GM18499 (cell line): Measurements from ENCODE around the gene C18orf63.
"Not testable (repeated sequence)": the region's sequence is repeated elsewhere in the genome, so short reads cannot be mapped to it uniquely, and the experiment has no call there.

ENCODE experiments used
- ATAC-seq: cut with Tn5 transposase; IDR thresholded peaks from one replicate; pipeline ENCODE4 v1.9.1; 2021; ENCODE audit warnings: moderate number of reproducible peaks; ENCODE audit not compliant: insufficient read depth, unreplicated experiment

C18orf63 gene

DNA sequence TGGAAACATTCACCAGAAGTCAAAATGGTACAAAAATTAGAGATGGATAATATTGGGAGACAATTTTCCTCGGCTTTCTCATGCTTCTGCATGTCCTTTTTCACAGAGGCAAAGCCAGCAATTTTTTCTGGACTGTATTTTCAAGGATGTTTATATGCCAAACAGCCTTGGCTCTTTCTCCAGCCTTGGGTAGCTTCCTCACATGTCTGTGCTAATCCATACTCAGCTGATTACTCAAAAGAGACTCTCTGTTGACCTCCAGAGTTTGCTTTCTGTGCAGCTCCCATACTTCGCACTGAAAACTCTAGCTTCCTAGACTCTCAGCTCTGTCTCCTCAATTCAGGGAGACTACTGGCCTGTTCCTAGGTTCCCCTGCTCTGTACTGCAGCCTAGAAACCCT, 10.6 kb downstream of the C18orf63 start:
- ATAC-seq: no peak

GRCh38 chr18:74326791-74327190, 11.2 kb downstream of the C18orf63 start:
- not testable (repeated sequence) for ATAC-seq

- no peak for ATAC-seq
Measured at GRCh38 chr18:74328206-74328605, 12.6 kb downstream of the C18orf63 start.

DNA sequence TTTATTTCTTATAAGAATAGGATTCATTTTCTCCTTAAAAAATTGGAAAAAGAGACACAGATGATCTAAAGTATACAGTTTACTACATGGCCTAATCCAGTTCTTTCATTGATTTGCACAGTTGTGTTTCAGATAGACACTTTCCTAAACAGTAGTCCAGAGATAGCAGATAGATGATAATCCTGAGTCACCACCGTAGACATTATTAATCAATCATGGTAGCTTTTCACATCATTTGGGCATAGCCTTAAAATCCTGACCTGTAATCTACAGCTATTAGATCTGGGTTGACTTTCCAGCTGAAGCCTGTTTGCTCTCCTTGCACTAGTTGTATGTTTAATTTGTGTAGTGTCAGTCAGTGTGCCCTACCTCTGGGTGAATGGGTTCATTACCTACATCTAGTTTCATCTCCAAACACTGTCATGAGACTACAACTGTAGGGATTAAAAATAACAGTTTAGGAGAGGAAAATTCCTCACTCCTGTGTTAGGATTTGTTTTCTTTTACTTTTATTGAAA, 14.1 kb downstream of the C18orf63 start:
- ATAC-seq: no peak

- ATAC-seq: no peak
Measured at GRCh38 chr18:74331404-74331803, 15.8 kb downstream of the C18orf63 start.

DNA sequence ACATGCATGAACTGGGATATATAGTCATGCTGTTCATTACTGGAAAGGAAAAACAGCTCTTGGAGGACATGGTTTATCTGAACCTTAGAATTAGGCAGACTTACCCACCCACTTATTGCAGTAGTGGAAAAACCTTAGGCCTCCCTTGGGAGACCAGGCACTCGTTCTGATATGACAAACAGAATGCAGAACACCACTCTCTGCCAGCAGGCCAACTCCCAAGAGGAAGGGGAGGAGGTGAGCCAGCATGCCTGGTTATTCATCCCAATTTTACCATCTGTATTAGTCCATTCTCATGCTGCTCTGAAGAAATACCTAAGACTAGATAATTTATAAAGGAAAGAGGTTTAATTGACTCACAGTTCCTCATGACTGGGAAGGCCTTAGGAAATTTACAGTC, 17.5 kb downstream of the C18orf63 start:
- no peak for ATAC-seq

DNA sequence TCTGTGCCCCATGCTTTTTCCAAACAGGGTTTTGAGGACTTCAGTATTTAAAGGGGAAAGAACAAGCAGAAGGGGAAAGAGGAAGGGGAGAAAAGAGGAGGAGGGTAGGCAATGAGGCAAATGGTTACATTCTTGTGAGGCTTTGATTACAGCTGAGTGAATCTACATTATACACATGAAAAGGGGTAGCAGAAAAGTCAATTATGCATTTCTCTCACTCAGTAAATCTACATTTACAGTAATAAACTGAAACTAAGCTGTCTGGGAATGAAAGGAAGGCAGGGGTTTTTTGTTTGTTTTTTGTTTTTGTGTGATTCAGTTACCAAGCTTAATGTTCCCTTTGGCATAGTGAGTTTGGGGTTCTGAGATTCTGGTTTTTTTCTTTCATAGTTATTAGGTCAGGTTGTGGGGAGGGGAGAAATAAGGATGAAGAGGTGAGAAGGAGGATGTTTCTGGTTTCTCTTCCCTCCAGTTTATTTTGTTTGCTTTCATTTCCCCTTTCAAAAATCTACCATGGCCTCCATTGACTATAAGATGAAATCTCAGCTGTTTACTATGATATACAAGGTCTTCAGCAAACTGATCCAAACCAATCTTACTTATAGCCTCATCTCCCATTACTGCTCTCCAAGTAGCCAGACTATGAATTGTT, 18.7 kb downstream of the C18orf63 start:
- no peak for ATAC-seq

DNA sequence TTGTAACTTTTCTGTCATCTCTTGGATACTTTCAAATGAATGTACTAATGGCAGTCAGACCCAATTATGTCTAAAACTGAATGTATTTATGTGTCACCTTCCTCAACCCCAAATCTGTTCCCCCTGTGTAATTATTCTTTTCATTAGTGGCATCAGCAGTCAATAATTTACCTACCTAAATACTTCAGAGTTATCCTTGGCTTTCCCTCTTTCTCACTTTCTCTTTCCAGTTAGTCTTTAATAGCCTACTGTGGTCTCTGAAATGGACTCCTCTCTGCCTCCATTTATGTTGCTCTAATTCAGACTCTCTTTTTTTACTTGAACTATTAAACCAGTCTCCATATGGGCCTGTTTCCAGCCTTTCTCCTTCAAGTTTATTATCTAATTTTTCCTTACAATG, 21.0 kb downstream of the C18orf63 start:
- no peak for ATAC-seq

- no peak for ATAC-seq
Measured at GRCh38 chr18:74337155-74337911, 21.7 kb downstream of the C18orf63 start.

DNA sequence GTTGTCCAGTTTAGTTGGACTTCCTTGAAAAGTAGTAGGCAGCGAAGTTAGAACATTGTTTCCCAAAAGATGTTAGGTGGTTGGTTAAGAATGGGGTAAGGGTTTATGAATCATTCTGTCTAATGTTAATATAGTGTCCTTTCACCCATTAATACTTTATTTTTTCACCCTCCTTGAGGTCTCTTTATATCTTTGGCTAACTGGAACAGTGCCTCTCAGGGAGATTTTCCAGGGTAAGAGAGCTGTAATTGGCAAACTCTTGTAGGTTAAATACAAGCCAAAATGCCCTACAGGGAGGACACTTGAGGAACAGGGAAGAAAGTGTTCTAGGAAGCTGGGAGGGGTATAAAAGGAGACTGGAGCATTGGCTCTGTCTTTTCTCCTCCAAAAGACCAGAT, 22.3 kb downstream of the C18orf63 start:
- no peak for ATAC-seq

DNA sequence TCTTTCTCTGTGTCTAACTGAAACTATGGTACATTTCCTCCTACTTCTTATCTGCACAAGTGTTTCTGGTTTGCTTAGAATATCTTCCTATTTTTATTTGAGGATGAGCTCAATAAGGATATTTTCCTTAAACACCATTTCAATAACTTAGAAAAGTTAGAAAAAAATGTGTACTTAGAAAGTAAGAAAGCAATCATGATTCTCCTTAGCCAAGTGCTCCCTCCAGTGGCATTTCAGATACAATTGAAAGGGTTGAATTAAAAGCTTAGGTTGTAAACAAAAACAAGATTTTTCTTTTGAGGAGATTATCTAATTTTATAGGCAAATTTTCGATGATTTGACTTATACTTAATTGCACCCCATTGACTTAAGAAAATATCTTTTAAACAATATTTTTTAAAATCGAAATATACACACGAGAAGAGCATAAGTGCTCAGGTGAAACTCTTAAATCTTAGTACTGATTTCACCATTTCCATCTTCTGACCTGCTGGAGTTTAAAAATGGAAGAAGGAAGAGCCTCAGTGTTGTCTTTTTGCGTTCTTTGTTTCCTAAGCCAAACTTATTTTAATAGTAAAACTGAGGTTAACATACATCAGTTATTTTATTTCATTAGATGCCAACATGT, 26.9 kb downstream of the C18orf63 start:
- ATAC-seq: no peak

DNA sequence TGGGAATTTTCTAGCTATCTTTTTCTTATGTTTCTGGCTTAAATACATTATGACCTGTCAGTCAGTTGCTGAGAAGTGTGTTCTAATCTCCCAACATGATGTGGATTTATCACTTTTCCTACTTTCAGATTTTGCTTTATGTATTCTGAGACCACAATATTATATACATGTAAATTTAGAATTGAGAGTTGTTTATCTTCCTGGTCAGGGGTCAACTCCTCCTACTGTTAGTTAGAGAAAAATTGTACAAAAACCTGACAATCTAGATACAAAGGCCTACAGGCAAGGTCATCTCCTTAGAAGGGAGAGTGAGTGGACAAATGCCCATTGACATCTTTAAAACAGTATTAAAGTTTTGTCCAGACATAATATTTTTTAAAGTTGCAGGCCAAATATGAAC, 30.6 kb downstream of the C18orf63 start:
- ATAC-seq: no peak

DNA sequence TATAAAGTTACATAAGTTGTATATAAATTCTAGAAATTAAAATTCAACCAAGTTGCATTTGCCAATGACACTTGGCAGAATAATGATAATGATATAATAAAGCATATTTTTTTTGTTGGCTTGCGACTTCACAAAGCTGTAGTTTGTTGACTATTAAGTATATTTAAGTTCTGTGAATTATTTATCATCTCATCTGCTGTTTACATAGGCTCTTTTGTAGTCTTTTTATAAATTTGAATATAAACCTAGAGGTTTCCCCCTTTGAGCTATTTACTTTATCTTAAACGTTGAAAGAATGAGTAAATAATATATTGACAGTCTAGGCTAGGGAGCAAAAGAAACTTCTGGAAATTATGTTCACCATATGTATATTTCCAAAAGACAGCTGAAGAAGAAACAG, 32.9 kb downstream of the C18orf63 start:
- no peak for ATAC-seq

DNA sequence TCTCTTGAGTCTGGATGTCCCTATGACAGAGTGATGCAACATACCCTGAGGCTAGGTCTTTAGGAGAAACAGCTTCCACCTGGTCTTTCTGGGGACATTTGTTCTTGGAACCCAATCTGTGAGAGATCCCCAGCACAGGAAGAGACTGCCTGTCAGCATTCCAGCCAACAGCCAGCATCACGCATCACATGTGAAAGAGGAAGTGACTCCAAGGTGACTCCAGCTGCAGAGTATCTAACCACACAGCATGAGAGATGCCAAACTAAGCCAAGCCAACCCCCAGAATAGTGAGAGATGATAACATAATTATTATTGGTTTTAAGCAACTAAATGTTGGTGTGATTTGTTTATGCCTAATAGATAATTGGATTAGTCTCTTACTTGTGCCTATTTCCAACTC, 35.7 kb downstream of the C18orf63 start:
- no peak for ATAC-seq

DNA sequence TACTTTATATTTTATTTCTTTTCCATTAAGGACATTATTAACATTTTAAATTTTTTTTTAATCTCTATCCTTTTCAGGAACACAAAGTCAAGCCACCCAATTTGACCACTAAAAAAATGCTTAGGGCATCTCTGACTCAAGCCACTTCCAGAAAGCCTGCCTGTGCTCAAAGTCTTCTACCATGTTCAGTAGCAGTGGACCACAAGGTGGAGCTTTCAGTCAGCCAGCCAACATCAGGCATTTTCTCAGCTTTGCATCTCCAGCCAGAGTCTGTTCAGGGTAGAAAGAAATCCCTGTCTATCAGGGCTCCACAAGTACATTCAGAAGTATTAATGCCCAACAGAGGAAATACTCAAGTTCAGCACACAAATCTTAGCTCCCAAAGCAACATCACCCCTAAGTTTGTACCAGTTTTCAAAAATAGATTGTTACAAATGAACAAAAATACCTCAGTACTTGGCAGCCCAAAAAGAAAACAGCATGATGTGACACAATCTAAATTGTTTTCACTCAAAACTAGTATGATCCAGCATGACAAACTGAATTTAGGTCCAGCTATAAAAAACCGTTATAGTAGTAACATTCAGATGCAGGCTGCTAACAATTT, 37.6 kb downstream of the C18orf63 start:
- ATAC-seq: no peak

GRCh38 chr18:74356959-74357358, 41.3 kb downstream of the C18orf63 start:
- ATAC-seq: no peak

- no peak for ATAC-seq
Measured at GRCh38 chr18:74360852-74361655, 45.4 kb downstream of the C18orf63 start.

- ATAC-seq: no peak
Measured at GRCh38 chr18:74367905-74368304, 52.3 kb downstream of the C18orf63 start.

DNA sequence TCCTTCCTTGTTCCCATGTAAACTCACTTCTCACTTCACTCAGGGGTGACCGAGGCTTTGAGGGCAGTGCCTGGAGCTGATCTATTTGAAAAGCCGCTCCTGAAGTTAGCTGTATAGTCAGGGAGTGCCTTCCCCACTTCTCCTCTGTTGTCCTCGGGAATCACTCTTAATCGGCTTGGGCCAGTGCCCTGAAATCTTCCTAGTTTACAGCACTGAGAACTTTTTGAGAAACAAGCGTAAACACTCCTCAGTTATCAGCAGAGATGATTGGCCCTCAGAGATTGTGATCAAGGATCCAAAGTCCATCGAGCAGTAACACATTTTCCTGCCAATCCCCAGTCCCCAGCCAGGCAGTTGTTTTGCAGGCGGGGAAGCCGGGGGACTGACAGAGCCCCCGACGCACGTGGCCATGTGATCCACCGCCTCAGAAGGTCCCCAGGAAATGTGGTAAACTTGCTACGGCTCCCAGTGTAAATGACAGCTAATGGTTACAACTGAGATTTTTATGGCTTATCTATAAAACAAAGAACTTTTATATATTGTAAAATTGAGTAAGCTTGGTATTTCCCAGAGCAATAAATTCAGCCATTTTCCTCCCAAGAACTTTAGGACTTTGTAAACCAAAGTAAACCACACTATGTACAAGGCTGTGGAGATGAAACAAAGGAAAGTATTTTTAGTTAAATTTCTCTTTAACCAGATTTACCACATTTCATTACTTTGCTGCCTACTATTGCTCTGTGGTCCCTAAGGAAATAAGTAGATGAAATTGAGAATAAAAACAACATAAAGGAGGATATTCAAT, 53.5 kb downstream of the C18orf63 start:
- ATAC-seq: no peak
